Activated T-cell treated with anti-CD3 and anti-CD28 coated beads, Interleukin-2, amount 50 U/mL, for 24 hours (primary cell): ENCODE data around the gene HES3.

ENCODE experiments used
- DNase-seq: peaks from one replicate; pipeline ENCODE4 v3.0.0-alpha.2; 2020
- H3K27ac Mint-ChIP-seq: 2 replicates; pipeline ENCODE4 v1.8.0; 2020; ENCODE audit warnings: mild to moderate bottlenecking, mixed read lengths
- H3K27me3 Mint-ChIP-seq: 2 replicates; pipeline ENCODE4 v1.8.0; 2020; ENCODE audit warnings: mixed read lengths
- H3K36me3 Mint-ChIP-seq: 2 replicates; pipeline ENCODE4 v1.8.0; 2020; ENCODE audit warnings: low read depth, mixed read lengths
- H3K4me1 Mint-ChIP-seq: 2 replicates; pipeline ENCODE4 v1.8.0; 2020; ENCODE audit warnings: low read depth, mixed read lengths
- H3K4me3 Mint-ChIP-seq: 2 replicates; pipeline ENCODE4 v1.8.0; 2020; ENCODE audit warnings: mild to moderate bottlenecking, moderate library complexity, mixed read lengths
- H3K9me3 Mint-ChIP-seq: 2 replicates; pipeline ENCODE4 v1.8.0; 2020; ENCODE audit warnings: mixed read lengths

HES3 gene

GRCh38 chr1:6281511-6282402 lies 37.8 kb downstream of the HES3 start:
- DNase-seq, result no peak

GRCh38 chr1:6282577-6283270 lies 38.7 kb downstream of the HES3 start:
- Mint-ChIP-seq H3K4me3 (no peak overlapping the region), H3K36me3 (peaks cover 22% of the 10 kb centered on the region), H3K4me1 (no peaks in the 10 kb centered on the region), H3K9me3 (no peaks in the 10 kb centered on the region), H3K27ac (no peak overlapping the region), H3K27me3 (no peaks in the 10 kb centered on the region)
- no peak for DNase-seq

More at GRCh38 chr1:6281511-6282402, 37.8 kb downstream of the HES3 start:
- Mint-ChIP-seq H3K9me3 (no peaks in the 10 kb centered on the region), H3K27ac (no peak overlapping the region), H3K36me3 (peaks cover 18% of the 10 kb centered on the region), H3K27me3 (no peaks in the 10 kb centered on the region), H3K4me1 (no peaks in the 10 kb centered on the region), H3K4me3 (no peak overlapping the region)

- no peaks in the 10 kb centered on the region for H3K9me3 Mint-ChIP-seq
- peaks cover 8% of the 10 kb centered on the region for H3K36me3 Mint-ChIP-seq
- no peaks in the 10 kb centered on the region for H3K27me3 Mint-ChIP-seq
- no peak for DNase-seq
- H3K4me3 Mint-ChIP-seq, result no peak overlapping the region
- no peak overlapping the region for H3K27ac Mint-ChIP-seq
- no peaks in the 10 kb centered on the region for H3K4me1 Mint-ChIP-seq
Observed at GRCh38 chr1:6285336-6285735, 41.4 kb downstream of the HES3 start.

GRCh38 chr1:6286266-6286665 lies 42.3 kb downstream of the HES3 start:
- Mint-ChIP-seq H3K4me3 (no peak overlapping the region), H3K4me1 (no peaks in the 10 kb centered on the region), H3K9me3 (no peaks in the 10 kb centered on the region), H3K27ac (no peak overlapping the region), H3K27me3 (no peaks in the 10 kb centered on the region), H3K36me3 (peaks cover 12% of the 10 kb centered on the region)
- DNase-seq, result no peak

- H3K27ac Mint-ChIP-seq, result no peak overlapping the region
- no peak for DNase-seq
- no peaks in the 10 kb centered on the region for H3K9me3 Mint-ChIP-seq
- H3K4me3 Mint-ChIP-seq, result no peak overlapping the region
- H3K27me3 Mint-ChIP-seq, result no peaks in the 10 kb centered on the region
- H3K36me3 Mint-ChIP-seq, result peaks cover 16% of the 10 kb centered on the region
- no peaks in the 10 kb centered on the region for H3K4me1 Mint-ChIP-seq
Observed at GRCh38 chr1:6287029-6287428, 43.0 kb downstream of the HES3 start.

GRCh38 chr1:6287431-6287886 lies 43.5 kb downstream of the HES3 start:
- no peaks in the 10 kb centered on the region for H3K27me3 Mint-ChIP-seq
- no peak overlapping the region for H3K4me3 Mint-ChIP-seq
- H3K9me3 Mint-ChIP-seq, result no peaks in the 10 kb centered on the region
- H3K4me1 Mint-ChIP-seq, result no peaks in the 10 kb centered on the region
- H3K36me3 Mint-ChIP-seq, result peaks cover 19% of the 10 kb centered on the region
- H3K27ac Mint-ChIP-seq, result no peak overlapping the region
- DNase-seq, result no peak

GRCh38 chr1:6288026-6288425 lies 44.0 kb downstream of the HES3 start:
- DNase-seq, result no peak
- Mint-ChIP-seq H3K4me1 (no peaks in the 10 kb centered on the region), H3K36me3 (peaks cover 23% of the 10 kb centered on the region), H3K9me3 (no peaks in the 10 kb centered on the region), H3K27me3 (no peaks in the 10 kb centered on the region), H3K27ac (no peak overlapping the region), H3K4me3 (no peak overlapping the region)

- H3K4me1 Mint-ChIP-seq, result no peaks in the 10 kb centered on the region
- DNase-seq, result no peak
- no peaks in the 10 kb centered on the region for H3K9me3 Mint-ChIP-seq
- no peak overlapping the region for H3K4me3 Mint-ChIP-seq
- peaks cover 29% of the 10 kb centered on the region for H3K36me3 Mint-ChIP-seq
- H3K27me3 Mint-ChIP-seq, result no peaks in the 10 kb centered on the region
- H3K27ac Mint-ChIP-seq, result no peak overlapping the region
Observed at GRCh38 chr1:6288665-6289064, 44.7 kb downstream of the HES3 start.

GRCh38 chr1:6292102-6292501 lies 48.1 kb downstream of the HES3 start:
- H3K4me1 Mint-ChIP-seq, result no peaks in the 10 kb centered on the region
- no peaks in the 10 kb centered on the region for H3K27me3 Mint-ChIP-seq
- H3K27ac Mint-ChIP-seq, result no peak overlapping the region
- H3K36me3 Mint-ChIP-seq, result peaks cover 45% of the 10 kb centered on the region
- no peak overlapping the region for H3K4me3 Mint-ChIP-seq
- H3K9me3 Mint-ChIP-seq, result no peaks in the 10 kb centered on the region
- DNase-seq, result no peak

GRCh38 chr1:6294080-6294889 lies 50.3 kb downstream of the HES3 start:
- no peak for DNase-seq
- no peak overlapping the region for H3K27ac Mint-ChIP-seq
- H3K4me1 Mint-ChIP-seq, result no peaks in the 10 kb centered on the region
- H3K9me3 Mint-ChIP-seq, result no peaks in the 10 kb centered on the region
- H3K27me3 Mint-ChIP-seq, result no peaks in the 10 kb centered on the region
- H3K4me3 Mint-ChIP-seq, result no peak overlapping the region
- peaks cover 40% of the 10 kb centered on the region for H3K36me3 Mint-ChIP-seq

- no peaks in the 10 kb centered on the region for H3K4me1 Mint-ChIP-seq
- peaks cover 44% of the 10 kb centered on the region for H3K36me3 Mint-ChIP-seq
- no peaks in the 10 kb centered on the region for H3K9me3 Mint-ChIP-seq
- H3K4me3 Mint-ChIP-seq, result no peak overlapping the region
- H3K27me3 Mint-ChIP-seq, result no peaks in the 10 kb centered on the region
- no peak overlapping the region for H3K27ac Mint-ChIP-seq
- DNase-seq, result no peak
Observed at GRCh38 chr1:6294890-6295556, 51.0 kb downstream of the HES3 start.
